HepG2 (cell line): ENCODE results near the gene SCAMP3. TPM values are rescaled to one million over a fixed set of nuclear protein-coding genes. Genes with fewer than 3 reads are reported as not detected.

Experiments
- AKAP8 ChIP-seq: sonication (generic); formaldehyde crosslinking; IDR thresholded peaks from 2 replicates; pipeline ENCODE4 v1.5.1; 2020; ENCODE audit warnings: mild to moderate bottlenecking, missing genetic modification reagents
- DDIT3 ChIP-seq: sonication (generic); formaldehyde crosslinking; IDR thresholded peaks from 2 replicates; pipeline ENCODE4 v1.4.0; 2020; ENCODE audit warnings: mild to moderate bottlenecking, missing genetic modification reagents
- DRAP1 ChIP-seq: IDR thresholded peaks from 2 replicates; pipeline ENCODE4 v1.6.1; 2016; ENCODE audit warnings: missing genetic modification reagents, missing compliant biosample characterization
- MAFK ChIP-seq, 2 experiments: IDR thresholded peaks in 1 of 2; conservative IDR thresholded peaks in 1 of 2; 2 replicates each; pipeline ENCODE4 v1.6.1; 2011; ENCODE audit warnings: improper control_type of control experiment in 2 of 2, low read length in 2 of 2
- MLX ChIP-seq: IDR thresholded peaks from 2 replicates; pipeline ENCODE4 v1.6.1; 2016
- SNAPC5 ChIP-seq: sonication (generic); formaldehyde crosslinking; IDR thresholded peaks from 2 replicates; pipeline ENCODE4 v1.8.1; 2023; ENCODE audit warnings: mild to moderate bottlenecking, missing genetic modification reagents, borderline replicate concordance
- TARDBP ChIP-seq: sonication (generic); formaldehyde crosslinking; IDR thresholded peaks from 2 replicates; pipeline ENCODE4 v1.8.0; 2022; ENCODE audit warnings: mild to moderate bottlenecking, missing genetic modification reagents
- ZBED4 ChIP-seq: sonication (generic); formaldehyde crosslinking; IDR thresholded peaks from 2 replicates; pipeline ENCODE4 v1.4.0; 2020; ENCODE audit warnings: missing genetic modification reagents, borderline replicate concordance
- ZHX2 ChIP-seq, 2 experiments: sonication (generic) in 1 of 2; formaldehyde crosslinking in 1 of 2; IDR thresholded peaks; 2 replicates each; pipeline versions ENCODE4 v1.6.1 to v1.9.0; 2014 to 2022; ENCODE audit warnings: antibody characterized with exemption in 1 of 2, borderline replicate concordance in 1 of 2, inconsistent platforms in 1 of 2, low read depth in 1 of 2, missing genetic modification reagents in 1 of 2
- ZNF292 ChIP-seq: sonication (generic); formaldehyde crosslinking; IDR thresholded peaks from 2 replicates; pipeline ENCODE4 v1.8.1; 2022; ENCODE audit warnings: mild to moderate bottlenecking, low read depth, missing genetic modification reagents, borderline replicate concordance
- ZNF296 ChIP-seq: sonication (generic); formaldehyde crosslinking; conservative IDR thresholded peaks from 2 replicates; pipeline ENCODE4 v1.5.0; 2020; ENCODE audit warnings: mild to moderate bottlenecking, missing genetic modification reagents
- ZNF839 ChIP-seq: sonication (generic); formaldehyde crosslinking; IDR thresholded peaks from 2 replicates; pipeline ENCODE4 v1.4.0; 2020; ENCODE audit warnings: missing genetic modification reagents, mild to moderate bottlenecking, borderline replicate concordance
- ZNF879 ChIP-seq: sonication (generic); formaldehyde crosslinking; IDR thresholded peaks from 2 replicates; pipeline ENCODE4 v1.8.1; 2023; ENCODE audit warnings: missing genetic modification reagents
- ZSCAN12 ChIP-seq: sonication (generic); formaldehyde crosslinking; IDR thresholded peaks from 2 replicates; pipeline ENCODE4 v1.9.0; 2021; ENCODE audit warnings: mild to moderate bottlenecking, missing genetic modification reagents
- polyA plus RNA-seq, 8 experiments: library from polyadenylated mRNA; depleted of rRNA in 3 of 8; stranded (reverse) in 7 of 8; unstranded in 1 of 8; fragments of >200 nt; fragmentation: Illumina TruSeq in 4 of 8; extraction: Trizol in 4 of 8; gene quantifications; 2 replicates each; pipeline versions ENCODE4 v1.2.1 to v1.2.3, GENCODE V29; 2011 to 2016; ENCODE audit warnings: low read depth in 4 of 8, missing spikeins in 1 of 8, mixed read lengths in 1 of 8; ENCODE audit not compliant: insufficient read depth in 1 of 8
- total RNA-seq, 5 experiments: library from RNA; depleted of rRNA; stranded (reverse); fragments of >200 nt; fragmentation: Illumina TruSeq; extraction: Trizol; gene quantifications; 2 replicates each; pipeline ENCODE4 v1.2.3, GENCODE V29; 2016; ENCODE audit warnings: low read depth in 1 of 5

SCAMP3 gene
- total and polyA plus RNA-seq, 2 of the 13 experiments (the other 11 are each of a cell fraction or from before 2014, with no cell fraction given), result 46.8 to 83.3 TPM

GRCh38 chr1:155261852-155262673 lies at the start of gene SCAMP3 (continued):
- peak; percentile 62; the same call in 1 of the 2 replicates for TF ChIP-seq DRAP1 (CRISPR knock-in tag)
- peak; percentile 92 for TF ChIP-seq AKAP8
- peak; percentile 22; the same call in 1 of the 2 replicates for TF ChIP-seq ZHX2 (IDR thresholded peaks at IDR 0.05; ENCODE audit: low read depth)
- no peak for TF ChIP-seq ZHX2 (CRISPR knock-in tag; IDR thresholded peaks at IDR 0.05; ENCODE audit: borderline replicate concordance)
- TF ChIP-seq ZNF292 (CRISPR knock-in tag), result no peak
- TF ChIP-seq ZNF879 (CRISPR knock-in tag), result no peak
- no peak for TF ChIP-seq SNAPC5 (CRISPR knock-in tag)
- no peak for TF ChIP-seq MAFK (conservative IDR thresholded peaks at IDR 0.05 in 1 of 2, IDR thresholded peaks at IDR 0.05 in 1 of 2; ENCODE audit: low read length in 2 of 2)
- peak; percentile 23; the same call in 1 of the 2 replicates for TF ChIP-seq ZNF839 (CRISPR knock-in tag)
- TF ChIP-seq DDIT3 (CRISPR knock-in tag), result no peak
- TF ChIP-seq MLX (CRISPR knock-in tag), result peak; percentile 70; the same call in 1 of the 2 replicates
- TF ChIP-seq TARDBP, result peak; percentile 82
- no peak for TF ChIP-seq ZSCAN12 (CRISPR knock-in tag)
- 0 out of 2 replicates have a peak, but pooled peaks have one; percentile 18 for TF ChIP-seq ZBED4
- TF ChIP-seq ZNF296, result no peak
